HG03108 (cell line): ENCODE measurements around the gene KIRREL1.

ENCODE experiments used
- ATAC-seq: cut with Tn5 transposase; IDR thresholded peaks from one replicate; pipeline ENCODE4 v1.9.1; 2021; ENCODE audit warnings: moderate library complexity; ENCODE audit not compliant: unreplicated experiment

The KIRREL1 gene

DNA sequence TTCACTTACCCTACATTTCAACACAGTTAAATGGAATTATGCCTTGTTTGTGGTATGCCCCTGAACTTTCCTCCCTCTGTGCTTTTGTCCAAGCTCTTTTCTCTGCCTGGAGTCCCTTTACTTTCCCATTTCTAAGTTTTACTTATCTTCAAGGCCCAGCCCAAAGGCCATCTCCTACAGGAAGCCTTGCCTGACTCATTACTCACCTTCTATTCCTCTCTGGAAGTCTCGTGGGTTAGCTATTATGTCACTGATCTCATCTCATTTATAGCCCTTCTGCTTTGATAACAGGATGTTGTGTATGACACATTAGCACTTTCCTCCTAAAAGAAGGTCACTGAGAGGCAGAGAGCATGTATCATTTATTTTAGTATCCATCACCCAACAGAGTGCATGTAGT is 108.5 kb downstream of the KIRREL1 start:
- ATAC-seq = no peak

DNA sequence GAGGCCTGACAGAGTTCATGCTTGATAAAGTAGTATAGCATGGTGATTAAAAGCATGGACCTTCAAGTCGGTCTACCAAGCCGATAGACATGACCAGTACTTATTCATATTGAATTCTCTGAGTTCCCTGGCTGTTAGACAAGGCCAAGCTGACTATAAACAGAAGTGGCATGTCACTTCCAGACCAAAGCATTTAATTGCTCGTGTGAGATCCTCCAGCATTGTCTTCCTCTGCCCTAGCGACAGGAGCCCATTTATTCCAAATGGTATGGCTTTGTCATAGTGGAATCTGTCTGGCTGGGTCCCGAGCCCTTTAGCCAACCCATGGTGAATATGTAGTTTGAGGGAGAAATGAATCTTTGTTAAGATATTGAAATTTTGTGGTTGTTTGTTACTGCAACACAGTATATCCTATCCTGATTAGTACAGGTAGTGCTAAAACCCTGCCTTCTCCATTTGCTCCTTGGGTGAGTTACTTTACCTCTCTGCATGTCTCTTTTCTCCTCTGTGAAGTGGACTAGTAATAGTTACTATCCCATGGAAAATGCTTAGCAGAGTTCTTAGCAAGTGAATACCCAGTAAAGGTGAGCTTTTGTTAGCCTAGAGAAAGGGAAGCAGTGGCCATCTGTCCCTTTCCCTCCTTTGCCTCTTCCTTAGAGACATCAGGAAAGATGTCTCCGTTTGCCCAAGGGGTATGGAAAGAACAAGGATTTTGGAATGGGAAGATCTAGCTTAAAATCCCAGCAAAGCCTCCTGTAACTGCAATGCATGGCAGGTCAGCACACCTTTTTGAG is 109.6 kb downstream of the KIRREL1 start:
- no peak for ATAC-seq

DNA sequence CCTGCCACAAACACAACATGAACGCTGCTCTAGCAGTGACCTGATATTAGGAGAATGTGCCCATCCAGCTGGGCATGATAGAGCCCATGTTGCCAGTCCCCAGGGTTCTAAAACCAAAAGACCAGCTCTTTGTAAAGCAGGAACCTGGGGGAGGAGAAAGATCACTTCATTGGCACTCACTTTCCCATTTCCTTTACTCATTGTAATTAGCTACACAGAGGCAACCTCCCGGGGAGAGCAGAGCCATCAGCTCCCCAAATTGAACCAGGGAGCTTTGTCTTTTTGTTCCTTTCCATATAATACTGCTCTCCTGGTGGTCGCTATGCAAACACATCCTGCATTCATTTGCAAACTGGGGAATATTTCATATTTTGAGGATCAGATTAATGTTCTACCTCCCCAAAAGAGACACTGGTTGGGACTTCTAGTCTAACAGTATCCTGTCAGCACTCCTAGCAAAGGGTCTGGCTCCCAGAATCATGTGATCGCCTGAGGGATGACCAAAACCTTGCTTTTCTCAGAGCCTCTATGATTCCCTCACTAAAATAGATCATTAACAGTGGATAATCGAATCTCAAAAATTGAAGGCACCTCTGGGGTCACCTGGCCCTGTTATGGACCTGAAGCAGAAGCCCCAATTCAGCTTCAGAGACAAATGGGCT is 110.5 kb downstream of the KIRREL1 start:
- no peak for ATAC-seq

DNA sequence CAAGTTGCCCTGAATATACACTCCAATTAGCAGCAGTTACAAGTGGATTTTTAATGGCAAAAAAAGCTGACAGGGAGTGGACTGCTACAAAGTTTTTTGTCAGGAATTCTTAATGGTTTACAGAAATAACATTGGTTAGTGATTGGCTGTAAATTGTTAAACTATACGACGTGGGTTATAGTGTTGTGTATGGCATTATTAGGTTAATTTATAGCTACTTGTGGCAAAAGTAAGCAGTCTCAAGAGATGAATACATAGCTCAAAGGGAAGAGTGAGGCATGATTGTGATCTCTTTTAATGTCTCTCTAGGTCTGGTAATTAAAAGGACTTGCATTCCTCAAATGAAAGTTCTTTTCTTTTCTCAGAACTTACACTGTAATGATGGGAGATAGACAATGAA is 111.4 kb downstream of the KIRREL1 start:
- ATAC-seq = no peak

DNA sequence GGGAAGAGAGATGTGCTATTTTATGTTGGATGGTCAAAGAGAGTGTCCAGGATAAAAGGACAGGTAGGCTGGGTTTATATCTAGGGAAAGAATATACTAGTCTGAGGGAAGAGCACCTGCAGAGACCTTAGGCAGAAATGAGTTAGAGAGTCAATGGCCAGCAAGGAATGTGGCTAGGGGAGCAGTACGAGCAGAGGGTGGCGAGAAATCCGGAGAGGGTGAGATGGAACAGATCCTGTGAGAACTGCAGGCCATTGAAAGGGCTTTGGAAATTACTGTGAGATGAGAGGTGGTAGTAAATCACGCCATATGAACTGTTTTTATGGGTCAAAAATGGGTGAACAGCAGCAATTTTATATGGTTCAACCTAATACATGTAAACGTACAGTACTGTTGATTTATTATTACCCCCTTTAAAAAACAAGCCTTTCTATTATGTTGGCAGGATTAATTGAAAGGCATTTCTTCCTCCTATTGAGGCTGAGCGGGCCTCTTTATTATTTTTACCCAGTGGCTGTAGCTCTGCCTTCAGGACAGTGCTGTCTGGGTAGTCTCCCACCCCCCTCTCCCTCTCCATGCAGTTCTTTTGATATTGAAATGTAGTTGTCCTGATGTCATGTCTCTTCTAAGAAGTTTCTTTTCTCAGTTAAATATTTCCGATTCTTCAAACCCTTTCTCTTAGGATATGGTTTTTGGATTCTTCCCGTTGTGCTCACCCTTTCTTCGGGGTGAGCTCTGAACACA is 112.1 kb downstream of the KIRREL1 start:
- ATAC-seq = no peak

DNA sequence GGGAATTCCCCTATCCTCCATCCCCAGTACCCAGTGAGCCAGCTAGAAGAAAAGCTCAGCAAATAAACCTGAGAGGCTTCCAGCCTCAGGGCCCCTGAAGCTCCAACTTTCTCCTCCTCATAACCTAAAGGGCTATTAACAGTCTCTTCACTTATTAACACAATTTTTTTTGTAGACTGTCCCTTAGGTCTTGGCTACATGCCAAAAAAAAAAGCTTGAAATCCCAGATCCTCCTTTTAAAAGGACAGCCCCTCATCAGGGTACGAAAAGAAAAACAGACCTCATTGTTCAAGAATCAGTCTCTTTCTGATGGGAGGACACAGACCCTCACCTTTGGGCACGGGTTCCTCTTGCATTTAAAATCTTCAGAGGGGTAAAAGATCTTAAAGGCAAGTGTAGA is 114.5 kb downstream of the KIRREL1 start:
- no peak for ATAC-seq

DNA sequence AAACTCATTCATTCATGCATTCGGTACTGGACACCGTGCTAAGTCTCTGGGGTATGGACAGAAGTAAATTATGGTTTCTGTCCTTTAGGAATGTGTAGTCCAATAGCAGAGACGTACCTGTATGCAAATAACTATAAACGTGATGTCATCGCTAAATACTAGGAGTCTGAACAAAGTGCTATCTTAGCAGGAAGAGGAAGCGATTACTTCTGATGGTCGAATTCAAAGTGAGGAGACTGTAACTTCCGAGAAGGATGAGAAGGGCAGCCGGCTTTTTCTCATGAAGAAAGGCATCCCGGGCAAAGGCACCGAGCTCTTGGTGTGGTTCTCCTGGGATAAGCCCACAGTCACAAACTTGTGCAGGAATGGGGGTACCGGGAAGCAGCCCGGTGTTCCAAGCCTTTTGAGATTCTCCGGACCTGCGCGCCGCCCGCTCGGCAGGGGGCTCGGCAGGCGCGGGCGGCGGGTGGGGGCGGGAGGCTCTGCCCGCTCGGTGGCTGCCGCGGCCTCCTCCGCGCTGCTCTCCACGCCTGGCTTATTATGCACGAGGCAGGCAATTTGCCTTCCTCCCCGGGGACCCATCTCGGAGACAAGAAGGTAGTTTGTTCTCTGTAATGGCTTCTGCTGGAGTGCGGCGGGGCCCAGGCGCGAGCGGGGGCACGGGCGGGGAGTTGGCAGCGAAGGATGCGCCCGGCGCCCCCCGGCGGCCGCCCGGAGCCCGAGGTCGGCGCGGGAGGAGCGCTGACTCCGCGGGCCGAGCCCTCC is 119.7 kb downstream of the KIRREL1 start:
- ATAC-seq = no peak

DNA sequence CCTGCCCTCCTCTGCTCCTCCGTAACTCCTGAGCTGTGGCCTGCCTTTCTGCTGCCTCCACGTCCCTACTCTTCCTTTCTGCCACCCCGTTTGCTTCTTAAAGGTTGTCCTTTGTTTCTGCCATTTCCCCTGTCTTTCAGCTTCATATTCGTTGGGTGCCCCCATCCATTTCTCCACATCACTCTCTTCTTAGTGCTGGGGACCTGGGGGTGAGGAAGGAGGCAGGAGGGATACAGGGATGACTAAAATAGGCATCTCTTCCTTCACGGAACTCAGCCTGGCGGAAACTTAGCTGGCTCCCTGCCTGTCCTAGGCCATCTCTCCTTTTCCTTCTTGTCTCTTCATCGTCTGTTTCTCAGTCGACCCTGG is 120.3 kb downstream of the KIRREL1 start:
- ATAC-seq = no peak

DNA sequence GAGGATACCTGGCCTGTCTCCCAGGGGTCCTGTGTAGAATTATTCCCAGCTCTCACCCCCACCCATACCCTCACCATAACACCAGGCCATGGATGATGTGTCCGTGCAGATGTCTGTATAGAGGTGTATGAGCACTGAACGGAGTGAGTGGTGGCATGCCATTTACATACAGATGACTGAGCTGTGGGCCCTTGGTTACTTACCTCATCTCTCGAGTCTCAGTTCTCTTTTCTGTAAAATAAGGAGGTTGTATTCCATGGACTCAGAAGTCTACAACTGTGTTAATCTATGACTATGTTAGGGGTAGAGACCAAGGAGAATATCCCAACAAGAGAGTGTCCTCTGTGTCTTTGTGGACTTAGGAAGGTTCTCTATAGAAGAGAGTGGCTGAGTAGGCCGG is 121.7 kb downstream of the KIRREL1 start:
- no peak for ATAC-seq

DNA sequence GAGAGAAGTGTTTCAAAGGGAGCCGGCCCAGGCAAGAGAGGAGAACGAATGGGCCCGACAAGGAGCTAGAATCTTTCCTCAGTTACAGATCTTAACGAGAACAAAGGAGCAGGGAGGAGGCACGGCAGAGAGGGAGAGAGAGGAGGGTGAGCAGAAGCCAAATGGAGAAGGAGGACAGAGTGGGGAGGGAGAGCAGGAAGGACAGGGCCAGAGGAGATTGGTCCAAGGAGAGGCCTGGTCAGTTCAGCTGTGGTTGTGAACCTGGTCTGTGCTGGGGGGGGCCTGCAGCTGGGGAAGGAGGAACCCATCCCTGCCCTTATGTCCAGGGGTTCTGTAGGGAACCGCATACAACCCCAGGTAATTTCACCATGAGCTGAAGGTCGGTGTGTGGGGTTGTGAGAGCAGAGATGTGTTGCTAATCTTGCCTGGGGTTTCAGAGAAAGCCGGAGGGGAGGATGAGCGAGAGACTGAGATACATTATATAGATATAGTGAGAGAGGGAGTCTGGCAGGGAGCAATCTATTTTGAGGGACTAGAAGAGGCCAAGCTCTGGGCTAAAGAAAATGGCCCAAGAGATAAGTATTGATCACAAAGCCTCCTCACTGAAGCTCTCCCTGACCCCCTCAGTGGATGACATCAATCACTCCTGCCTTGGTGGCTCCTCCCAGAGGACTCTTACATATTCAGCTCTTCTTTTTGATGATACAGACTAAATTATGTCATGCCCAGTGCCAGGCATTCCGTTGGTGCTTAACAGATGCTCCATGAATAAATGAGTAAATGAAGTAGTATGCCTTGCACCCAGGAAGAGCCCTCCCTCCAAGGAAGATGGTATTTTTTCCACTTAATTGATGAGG is 123.1 kb downstream of the KIRREL1 start:
- ATAC-seq = no peak

DNA sequence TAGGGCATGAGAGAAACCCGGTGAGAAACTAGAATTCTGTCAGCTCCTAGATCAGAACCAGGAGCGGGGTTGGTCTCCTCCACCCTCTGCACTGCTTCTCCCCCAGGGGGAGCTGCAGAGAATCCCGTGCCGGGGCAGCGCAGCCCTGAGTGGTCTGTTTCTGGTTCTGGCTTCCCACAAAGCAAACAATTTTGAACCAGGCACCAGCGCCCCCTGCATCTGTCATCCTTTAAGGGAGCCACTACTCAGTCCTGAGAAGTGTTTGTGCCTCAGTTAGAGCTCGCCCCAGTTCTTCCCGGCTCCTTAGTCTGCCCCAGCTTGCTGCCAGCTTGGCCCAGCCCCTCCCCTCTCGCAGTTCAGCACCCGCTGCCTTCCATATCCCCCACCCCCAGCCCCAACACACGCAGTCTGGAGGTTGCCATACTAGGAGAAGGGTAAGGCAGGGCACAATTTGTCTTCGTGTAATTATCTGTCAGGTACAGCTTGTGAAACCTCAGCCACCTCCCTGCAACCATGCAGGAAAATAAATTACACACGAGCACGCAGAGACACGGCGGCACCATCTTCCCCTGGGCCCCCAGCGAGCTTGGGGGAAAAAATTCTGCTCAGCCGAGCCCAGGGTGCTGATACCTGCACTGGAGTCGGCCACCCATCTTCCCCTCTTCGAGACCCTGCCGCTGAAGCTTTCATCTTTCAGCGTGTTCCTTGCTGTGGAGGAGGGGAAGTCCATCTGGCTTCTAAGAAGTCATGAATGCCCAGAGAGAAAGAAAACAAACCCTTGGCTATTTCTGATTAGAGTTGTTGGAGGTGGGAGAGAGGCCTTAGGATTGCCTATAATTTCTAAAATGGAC is 124.6 kb downstream of the KIRREL1 start:
- no peak for ATAC-seq

DNA sequence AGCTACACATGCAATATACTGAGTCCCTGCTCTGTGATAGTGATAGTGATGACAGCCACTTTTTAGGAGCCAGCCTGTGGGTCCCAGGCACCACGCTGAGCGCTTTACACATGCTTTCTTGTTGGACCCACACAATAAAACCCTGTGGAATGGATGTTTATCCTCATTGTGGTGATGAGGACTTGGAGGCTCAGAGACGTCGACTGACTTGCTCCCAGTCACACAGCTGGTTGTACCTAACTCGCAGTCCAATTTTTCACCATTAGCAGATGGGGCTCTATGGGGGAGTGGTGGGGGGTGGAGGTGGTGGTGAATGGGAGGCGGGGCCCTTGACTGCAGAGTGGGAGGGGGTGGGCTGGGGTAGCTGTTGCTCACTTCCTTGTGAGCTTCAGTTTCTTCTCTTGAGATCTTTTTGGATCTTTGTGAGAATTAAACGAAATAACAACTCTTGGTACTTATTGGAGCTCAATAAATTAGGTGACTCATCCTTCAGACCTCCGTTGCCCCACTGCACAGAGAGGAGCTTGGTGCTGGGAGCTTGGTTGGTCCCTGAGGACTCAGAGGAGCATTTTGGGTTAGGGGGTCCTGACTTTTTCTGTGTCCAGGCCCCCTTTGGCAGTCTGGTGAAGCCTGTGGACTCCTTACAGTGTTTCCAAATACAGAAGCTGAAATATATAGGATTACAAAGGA is 125.4 kb downstream of the KIRREL1 start:
- ATAC-seq = no peak

DNA sequence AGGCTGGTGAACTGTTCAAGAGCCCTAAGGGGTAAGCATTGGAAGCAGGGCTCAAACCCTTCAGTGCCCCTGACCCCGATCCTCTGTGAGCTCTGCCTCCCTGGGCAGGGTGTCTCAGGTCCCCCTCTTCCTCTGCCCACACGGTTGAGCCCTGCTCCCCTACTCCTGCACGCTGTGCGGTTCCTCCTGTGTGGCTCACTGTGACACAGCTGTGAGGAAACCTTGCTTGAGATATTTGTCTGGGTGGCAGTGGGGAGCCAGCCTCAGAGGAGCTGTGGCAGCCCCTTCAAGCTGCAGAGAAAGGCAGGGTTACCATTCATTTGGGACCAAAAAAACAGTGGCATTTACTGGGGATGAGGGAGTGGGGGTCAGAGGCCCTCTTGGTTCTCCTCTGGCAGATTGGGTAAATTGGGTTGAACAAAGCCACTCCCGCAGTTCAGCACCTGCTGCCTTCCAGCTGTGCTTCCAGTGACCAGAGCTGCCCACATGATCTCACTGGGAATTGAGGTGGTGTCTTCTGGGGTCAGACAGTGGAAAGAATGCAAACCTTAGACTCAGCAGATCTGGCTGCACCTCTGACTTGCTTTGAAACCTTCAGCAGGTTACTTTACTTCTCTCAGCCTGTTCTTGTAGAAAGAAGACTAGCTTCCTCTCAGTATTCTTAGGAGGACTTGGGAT is 126.7 kb downstream of the KIRREL1 start:
- ATAC-seq = no peak

DNA sequence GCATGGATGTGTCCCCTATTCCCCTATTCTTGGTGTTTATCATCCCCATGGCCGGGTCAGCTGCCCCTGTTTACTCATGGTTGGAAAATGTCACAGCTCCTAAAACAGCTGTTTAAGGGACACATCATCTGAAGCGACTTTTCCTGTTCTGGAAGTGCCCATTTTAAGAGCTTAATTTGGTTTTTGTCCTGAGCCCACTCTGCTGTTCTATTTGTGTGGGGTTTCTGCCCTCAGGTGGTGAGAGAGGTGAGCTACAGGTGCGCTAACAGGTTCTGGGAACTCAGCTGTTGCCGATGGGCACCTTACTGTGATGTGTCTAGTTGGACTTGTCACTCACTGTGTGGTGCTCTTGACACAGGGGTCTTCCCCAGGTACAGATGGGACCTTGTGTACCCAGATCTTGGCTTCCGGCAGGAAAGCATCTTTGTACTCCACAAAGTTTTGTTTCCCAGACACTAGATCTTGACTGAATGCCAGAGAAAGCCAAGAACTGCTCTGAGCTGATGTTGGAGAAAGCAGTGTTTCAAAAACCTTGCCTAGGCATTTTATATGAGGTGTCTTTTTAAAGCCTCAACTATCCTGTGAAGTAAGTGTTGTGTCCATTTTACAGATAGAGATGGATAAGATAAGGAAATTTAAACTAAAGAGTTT is 128.3 kb downstream of the KIRREL1 start:
- ATAC-seq = no peak

DNA sequence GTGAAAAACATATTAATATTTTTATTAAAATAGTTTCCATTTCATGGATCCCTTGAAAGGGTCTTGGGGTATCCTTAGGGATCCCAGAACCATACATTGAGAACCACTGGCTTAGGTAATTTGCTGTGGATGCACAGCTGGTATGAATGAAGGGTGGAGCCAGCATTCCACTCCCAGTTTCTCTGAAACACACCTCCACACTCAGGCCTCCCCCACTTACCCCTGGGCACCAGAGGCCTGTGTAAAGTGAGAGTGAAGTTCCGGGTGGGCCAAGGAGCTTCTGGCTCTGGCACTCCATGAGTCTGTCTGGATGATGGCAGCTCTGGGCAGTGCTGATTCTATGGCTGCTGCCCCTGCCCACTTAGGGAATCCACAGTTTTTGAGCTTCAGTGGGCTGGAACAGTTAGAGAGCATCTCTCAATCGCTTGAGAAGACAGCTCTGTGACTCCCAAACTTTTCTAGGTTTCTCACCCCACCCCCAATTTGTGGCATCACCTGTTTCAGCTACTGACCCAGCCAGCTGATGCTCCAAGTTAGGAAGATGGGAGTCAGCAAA is 129.5 kb downstream of the KIRREL1 start:
- no peak for ATAC-seq

DNA sequence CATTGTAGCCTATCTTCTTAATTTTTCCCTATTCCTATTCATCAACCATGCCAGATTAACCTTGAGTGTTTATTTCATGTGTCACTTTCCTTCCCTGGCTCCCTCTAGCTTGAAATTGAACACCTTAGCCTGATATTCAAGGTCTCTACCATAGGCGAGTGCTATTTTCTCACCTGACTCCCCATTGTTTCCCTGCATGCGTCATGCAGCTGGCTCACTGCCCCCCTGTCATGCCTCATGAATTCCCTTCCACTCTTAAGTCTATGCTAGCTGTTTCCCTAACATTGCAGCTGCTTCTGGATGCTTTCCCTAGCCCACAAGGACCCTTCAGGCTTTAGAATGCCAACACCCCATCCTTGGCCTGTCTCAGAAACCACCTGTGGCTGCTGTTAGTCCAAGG is 130.6 kb downstream of the KIRREL1 start:
- no peak for ATAC-seq

DNA sequence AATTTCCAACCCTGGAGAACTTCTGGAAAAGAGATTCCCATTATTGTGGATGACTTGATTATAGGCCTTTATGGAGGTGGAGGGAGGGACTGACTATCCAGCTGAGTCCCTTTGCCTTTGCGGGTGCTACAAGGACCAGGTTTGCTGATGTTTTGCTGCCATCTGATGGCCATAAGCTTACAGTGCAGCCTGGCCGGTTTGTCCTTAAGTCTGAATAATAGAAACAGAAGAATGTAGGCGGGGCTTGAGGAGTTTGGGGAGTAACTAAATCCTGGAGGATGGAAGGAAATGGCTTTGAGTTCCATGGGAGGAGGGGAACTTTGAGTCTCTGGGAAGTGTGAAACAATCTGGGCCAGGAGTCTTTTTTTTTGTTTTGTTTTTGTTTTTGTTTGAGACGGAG is 131.6 kb downstream of the KIRREL1 start:
- no peak for ATAC-seq
